GM19240 (cell line): ENCODE results near the gene SLC30A7.

ENCODE experiments used
- DNase-seq: peaks from one replicate; pipeline ENCODE4 v3.0.0; 2011; ENCODE audit warnings: low spot score; ENCODE audit not compliant: insufficient read length

Gene SLC30A7

DNA sequence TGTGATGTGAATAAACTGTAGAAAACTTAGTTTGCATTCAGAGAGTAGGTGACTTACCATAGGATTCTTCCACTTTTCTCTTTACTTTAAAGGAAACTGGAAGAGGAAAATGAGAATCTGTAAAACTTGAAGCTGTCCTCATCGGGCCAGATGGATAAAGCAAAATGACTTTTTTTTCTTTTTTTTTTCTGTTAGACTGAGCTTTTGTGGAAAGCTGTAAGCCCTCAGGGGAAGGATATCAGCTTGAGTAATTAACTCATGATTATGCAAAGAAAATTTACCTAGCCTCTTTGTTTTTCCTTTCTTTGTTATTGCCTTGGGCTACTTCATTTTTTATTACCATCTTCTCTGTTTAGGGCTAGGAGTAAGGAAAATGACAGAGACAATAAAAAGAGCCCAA lies 76.3 kb downstream of the SLC30A7 start:
- no peak for DNase-seq

DNA sequence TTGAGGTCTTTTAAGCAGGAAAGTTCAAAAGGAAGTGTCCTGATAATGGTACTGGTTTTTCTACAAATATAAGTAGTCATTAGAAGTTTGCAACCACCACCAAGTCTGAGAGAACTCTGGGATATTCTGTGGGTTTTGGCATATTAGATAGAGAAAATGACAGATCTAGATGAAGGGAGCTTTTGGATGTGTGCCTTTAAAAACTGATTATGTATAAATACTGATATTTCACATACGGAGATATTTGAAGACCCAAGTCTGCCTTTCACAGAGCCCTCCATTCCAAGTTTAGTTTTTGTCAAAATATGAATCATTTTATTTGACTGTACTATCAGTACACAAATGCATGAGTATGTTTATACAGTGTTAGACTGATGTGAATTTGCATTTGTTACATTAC lies 81.0 kb downstream of the SLC30A7 start:
- DNase-seq: no peak

GRCh38 chr1:100979631-100980030 lies 83.7 kb downstream of the SLC30A7 start:
- DNase-seq: no peak

DNA sequence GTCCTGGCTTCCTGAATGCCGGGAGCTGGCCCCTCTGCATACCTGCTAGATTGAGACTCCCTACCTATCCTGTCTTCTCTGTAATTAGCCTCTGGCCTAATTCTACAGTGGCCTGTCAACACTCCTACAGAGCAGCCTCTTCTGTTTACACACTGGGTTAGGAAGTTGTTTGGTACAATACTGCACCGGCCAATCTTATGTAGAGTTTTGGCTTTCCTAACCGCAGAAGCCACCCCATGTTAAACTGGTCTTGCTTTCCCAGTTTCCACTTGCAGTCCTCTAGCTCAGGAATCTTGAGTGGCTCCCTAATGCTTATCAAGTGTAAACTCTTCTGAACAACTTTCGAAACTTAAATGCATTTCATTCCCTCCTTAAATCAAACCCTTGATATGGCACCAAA lies 86.9 kb downstream of the SLC30A7 start:
- no peak for DNase-seq

DNA sequence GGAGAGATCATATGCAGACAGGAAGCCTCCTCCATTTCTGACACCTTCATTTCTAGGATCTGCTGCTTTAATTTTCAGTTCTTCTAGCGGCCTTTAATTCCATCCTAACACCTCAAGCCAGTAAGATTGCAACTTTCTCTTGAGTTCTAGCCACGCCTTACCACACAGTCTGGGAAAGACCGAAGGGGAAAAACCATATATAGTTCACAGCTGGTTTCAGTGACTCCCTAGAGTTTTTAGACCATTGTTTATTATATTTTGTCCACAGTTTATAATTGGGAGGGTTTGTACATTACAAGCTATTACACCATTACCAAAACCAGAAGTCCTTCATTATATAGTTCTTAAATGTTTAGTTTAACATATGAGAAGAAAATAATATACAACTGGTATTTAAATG lies 92.2 kb downstream of the SLC30A7 start:
- DNase-seq: no peak

DNA sequence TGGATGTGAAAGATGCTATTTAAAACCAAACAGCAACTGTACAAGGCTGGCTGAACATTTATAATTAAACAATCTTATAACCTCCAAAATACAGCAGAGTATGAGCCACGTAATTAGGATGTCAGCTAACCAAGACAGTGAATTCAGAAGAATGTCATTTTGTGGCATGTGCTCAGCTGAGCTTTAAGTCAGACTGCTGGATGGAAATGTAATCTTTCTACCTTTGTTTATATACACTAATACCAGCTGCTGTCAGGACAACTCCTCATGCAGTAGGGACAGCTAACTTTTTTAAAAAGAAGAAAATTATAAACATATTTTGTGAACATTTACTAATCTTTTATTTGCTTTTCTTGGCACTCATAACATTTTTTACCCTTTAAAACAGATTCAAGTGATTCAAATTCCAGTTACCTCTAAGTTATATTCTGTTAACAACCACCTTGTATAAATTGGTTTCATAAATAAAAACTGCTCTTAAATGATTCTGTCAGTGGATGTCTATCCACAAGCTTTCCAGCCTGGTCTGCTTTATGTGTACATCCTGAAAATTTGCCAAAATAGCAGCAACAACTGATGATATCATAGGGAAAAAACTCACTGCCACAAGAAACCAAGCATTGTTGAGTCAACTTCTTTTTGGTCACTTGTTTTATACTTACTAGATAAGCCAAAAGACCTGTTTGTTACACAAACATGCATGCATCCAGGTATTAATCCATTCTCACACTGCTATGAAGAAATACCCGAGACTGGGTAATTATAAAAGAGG lies 93.6 kb downstream of the SLC30A7 start:
- DNase-seq: no peak

GRCh38 chr1:100995198-100995988 lies 99.5 kb downstream of the SLC30A7 start:
- no peak for DNase-seq

GRCh38 chr1:100998426-100998825 lies 102.5 kb downstream of the SLC30A7 start:
- DNase-seq: no peak

DNA sequence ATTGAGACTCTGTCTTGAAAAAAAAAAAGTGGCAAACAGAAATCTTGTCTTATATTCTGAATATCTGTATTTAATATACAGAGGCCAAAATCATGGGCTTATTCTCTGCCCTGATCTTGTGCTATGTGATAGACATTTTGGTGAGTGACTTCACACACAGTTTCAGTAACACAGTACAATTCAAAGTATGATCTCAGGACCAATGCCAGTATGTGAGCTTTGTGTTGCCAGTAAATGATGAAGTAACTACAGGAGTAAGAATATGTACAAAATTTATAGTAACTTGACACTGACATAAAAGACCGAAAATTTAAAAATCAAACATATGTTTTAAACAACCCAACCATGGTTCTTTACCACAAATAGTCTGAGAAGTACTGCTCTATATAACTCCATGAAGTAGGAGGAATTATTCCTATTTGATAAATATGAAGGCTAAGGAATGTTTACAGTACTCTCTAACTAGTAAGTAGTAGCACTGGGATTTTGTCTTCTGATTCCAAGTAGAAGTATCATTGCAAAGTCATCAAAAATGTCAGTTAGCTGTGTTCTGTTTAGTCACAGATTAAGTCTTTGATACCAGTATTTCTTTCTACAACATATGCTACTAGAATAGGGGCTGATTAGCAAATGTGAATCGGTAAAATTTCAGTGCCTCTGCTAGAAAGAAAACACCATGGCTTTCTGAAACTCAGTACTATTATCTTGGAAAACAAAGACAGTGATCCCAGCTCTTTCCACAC lies 104.4 kb downstream of the SLC30A7 start:
- no peak for DNase-seq

- DNase-seq: no peak
Observed at GRCh38 chr1:101002551-101002950, 106.7 kb downstream of the SLC30A7 start.

GRCh38 chr1:101003012-101003650 lies 107.2 kb downstream of the SLC30A7 start:
- no peak for DNase-seq

- DNase-seq: no peak
Observed at GRCh38 chr1:101004061-101004460, 108.2 kb downstream of the SLC30A7 start.

GRCh38 chr1:101004670-101005069 lies 108.8 kb downstream of the SLC30A7 start:
- DNase-seq: no peak

GRCh38 chr1:101005183-101005582 lies 109.3 kb downstream of the SLC30A7 start:
- DNase-seq: no peak

- no peak for DNase-seq
Observed at GRCh38 chr1:101005871-101006270, 110.0 kb downstream of the SLC30A7 start.

GRCh38 chr1:101006553-101006952 lies 110.7 kb downstream of the SLC30A7 start:
- no peak for DNase-seq

GRCh38 chr1:101008229-101008834 lies 112.4 kb downstream of the SLC30A7 start:
- no peak for DNase-seq

GRCh38 chr1:101013776-101014175 lies 117.9 kb downstream of the SLC30A7 start:
- DNase-seq: no peak

DNA sequence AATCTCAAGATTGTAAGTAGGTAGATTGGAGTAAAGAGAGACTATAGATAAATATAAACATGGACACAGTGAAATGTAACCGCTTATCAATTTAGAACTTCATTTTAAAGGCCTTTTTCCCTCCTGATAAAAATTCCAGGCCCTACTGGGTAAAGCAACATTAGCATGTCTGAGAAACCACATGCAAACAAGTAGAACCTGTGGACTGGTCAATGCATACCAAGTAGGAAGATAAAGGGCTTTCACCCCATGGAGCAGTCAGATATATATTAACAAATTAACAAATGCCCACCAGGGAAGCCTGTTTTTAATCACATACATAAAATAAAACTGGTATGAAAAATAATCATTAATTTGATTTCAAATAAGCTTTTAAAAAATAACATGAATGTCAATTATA lies 121.6 kb downstream of the SLC30A7 start:
- no peak for DNase-seq

GRCh38 chr1:101022294-101022693 lies 126.4 kb downstream of the SLC30A7 start:
- no peak for DNase-seq

DNA sequence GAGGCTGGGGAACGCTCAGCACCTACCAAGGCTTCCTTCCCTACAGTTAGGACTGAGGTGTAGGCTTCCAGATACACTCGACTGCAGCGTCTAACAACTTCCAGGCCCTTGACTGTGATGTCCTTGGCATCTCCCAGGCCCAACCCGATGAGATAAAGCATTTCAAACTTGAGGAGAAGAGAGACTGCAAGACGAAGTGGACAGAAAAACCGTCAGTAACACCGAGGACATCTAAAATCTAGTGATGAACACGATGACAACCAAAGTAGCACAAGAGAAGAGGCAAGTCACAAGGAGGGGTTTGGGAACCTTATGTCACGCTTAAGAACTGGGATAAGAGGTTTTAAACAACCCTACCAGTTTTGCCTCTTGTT lies 129.4 kb downstream of the SLC30A7 start:
- no peak for DNase-seq
